NB4 (cell line): ENCODE data around the gene RBPJL.

Experiments
- DNase-seq: peaks from one replicate; pipeline ENCODE4 v3.0.0; 2010; ENCODE audit warnings: low read depth
- H3K4me3 ChIP-seq: one replicate; pipeline ENCODE4 v1.5.1; 2011; ENCODE audit warnings: mild to moderate bottlenecking, low read depth, low read length, moderate library complexity
- MYC ChIP-seq: IDR thresholded peaks from 2 replicates; pipeline ENCODE4 v1.6.1; 2011; ENCODE audit warnings: low read depth, low read length
- POLR2A ChIP-seq: IDR thresholded peaks from 2 replicates; pipeline ENCODE4 v1.6.1; 2011; ENCODE audit warnings: mild to moderate bottlenecking; ENCODE audit not compliant: insufficient read length; ENCODE audit errors: extremely low read depth
- TF ChIP-seq, protein P1 (sequence below): IDR thresholded peaks from one replicate; pipeline ENCODE4 v1.5.1; 2012; ENCODE audit warnings: low read depth, low read length
- TF ChIP-seq, protein P2 (sequence below): IDR thresholded peaks from 2 replicates; pipeline ENCODE4 v1.6.1; 2011; ENCODE audit warnings: low read depth, low read length

RBPJL gene

DNA sequence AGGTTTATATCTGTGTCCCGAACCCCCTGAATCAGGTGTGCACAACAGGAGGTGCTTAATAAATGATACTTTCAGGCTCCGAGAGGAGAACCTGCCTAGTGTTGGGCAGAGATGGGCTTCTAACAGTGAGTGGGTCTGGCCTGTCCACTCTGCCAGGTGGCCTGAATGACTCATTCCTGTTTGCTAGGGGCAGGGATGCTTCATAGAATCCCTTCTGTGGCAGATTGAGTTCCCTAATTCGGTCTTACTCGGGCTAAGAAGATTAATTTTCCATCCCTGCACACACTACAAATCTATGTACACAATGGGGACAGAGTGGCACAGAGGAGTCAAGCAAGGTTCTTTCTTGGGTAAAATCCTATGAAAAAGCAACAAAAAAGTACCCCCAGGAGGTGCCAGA, 21.8 kb downstream of the RBPJL start:
- no peak overlapping the region for H3K4me3 ChIP-seq
- TF ChIP-seq POLR2A (no peak), MYC (no peak)
- TF ChIP-seq, protein P1, sequence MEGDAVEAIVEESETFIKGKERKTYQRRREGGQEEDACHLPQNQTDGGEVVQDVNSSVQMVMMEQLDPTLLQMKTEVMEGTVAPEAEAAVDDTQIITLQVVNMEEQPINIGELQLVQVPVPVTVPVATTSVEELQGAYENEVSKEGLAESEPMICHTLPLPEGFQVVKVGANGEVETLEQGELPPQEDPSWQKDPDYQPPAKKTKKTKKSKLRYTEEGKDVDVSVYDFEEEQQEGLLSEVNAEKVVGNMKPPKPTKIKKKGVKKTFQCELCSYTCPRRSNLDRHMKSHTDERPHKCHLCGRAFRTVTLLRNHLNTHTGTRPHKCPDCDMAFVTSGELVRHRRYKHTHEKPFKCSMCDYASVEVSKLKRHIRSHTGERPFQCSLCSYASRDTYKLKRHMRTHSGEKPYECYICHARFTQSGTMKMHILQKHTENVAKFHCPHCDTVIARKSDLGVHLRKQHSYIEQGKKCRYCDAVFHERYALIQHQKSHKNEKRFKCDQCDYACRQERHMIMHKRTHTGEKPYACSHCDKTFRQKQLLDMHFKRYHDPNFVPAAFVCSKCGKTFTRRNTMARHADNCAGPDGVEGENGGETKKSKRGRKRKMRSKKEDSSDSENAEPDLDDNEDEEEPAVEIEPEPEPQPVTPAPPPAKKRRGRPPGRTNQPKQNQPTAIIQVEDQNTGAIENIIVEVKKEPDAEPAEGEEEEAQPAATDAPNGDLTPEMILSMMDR = no peak
- TF ChIP-seq, protein P2, sequence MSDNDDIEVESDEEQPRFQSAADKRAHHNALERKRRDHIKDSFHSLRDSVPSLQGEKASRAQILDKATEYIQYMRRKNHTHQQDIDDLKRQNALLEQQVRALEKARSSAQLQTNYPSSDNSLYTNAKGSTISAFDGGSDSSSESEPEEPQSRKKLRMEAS = no peak
- DNase-seq = no peak

DNA sequence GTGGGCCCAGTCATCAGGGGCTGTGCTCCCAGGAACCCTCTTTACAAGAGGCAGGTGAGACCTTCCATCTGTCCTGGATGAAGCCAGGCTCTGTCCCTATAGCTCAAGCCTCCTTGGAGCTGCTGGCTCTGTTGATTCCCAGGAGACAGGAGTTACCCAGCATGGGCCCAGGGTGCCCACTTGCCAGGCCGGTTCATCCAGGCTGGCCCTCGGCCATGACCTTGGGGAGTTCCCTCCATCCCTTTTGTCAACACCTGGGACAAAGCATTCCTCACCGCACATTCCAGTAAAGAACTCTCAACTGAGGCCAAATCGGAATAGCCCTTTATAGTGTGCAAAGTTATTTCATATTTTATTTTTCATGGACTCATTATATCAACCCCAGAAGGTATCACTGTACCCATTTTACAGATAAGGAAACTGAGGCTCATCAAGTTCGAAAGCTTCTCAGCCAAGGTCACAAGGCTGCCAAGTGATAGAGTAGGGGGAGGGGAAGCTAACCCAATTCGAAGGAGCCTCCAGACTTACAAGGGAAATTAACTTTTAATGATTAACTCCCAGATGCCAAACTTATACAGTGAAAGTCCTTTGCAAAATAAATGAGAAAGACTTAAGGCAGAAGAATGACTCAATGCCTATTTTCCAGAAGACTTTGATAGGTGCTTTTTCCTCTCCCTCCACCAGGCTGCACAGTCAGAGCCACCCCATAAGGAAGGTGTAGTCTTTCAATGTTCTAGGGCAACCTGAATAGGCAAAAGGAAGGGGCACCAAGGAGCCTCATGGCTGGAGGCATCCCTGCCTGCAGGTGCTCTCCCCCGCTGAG, 23.1 kb downstream of the RBPJL start:
- no peak overlapping the region for H3K4me3 ChIP-seq
- TF ChIP-seq MYC = no peak
- TF ChIP-seq, protein P1 = no peak
- TF ChIP-seq, protein P2 = no peak
- TF ChIP-seq POLR2A = no peak
- DNase-seq = no peak

DNA sequence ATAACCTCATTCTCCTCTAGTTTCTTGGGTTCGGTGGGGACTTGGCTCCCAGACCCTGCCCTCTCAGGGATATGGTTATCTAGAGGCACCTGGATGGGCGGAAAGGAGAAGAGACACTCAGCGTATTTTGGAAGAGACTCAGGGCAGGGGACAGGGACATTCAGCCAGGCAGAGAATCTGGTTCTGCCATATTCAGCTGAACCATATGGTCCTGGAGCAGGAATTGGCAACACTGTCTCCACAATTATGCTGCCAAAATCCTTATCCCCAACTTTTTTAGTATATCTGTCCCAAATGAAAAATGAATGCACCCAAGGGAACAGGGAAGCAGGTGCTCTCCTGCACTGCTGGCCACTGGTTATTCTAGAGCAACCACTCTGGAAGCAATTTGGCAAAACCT, 23.8 kb downstream of the RBPJL start:
- no peak overlapping the region for H3K4me3 ChIP-seq
- DNase-seq = no peak
- TF ChIP-seq, protein P1 = no peak
- TF ChIP-seq MYC (no peak), POLR2A (no peak)
- TF ChIP-seq, protein P2 = no peak

DNA sequence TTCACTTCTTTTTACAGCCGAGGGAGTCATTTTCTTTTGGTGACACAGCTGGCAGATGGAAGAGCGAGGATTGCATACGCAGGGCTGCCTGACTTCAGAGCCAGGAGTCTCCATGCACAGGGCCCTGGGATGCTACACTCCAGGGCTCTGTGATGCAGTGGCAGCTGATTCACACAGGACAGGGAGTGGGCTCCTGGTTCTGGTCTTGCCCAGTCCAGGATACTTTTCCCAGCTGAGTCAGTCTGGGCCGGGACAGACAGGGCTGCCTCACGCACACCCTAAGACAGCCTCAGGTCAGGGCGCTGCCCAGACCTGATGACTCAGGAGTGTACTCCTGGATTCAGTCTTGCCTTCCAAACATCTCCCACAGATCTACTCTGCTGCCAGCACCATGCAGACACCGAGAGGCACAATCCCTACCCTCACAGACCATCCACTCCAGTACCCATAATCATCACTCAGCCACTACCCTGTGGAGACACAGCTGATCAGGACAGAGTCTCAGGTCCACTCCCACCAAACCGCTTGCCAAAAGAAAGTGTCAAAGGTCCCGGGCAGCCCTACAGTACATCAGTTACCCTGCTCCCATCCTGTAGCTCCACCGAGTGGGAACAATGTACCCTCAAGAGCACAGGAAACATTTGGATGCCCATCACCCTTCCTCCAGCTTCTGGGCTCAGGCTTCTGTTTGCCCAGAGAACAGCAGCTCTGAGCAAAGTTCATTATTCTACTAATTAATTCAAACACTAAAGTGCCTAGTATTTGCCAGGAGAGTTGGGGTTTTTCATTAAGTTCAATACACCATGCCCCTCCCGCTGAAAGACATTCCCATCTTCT, 30.1 kb downstream of the RBPJL start:
- DNase-seq = no peak
- TF ChIP-seq, protein P1 = no peak
- TF ChIP-seq, protein P2 = no peak
- TF ChIP-seq POLR2A (no peak), MYC (no peak)
- H3K4me3 ChIP-seq = no peak overlapping the region

DNA sequence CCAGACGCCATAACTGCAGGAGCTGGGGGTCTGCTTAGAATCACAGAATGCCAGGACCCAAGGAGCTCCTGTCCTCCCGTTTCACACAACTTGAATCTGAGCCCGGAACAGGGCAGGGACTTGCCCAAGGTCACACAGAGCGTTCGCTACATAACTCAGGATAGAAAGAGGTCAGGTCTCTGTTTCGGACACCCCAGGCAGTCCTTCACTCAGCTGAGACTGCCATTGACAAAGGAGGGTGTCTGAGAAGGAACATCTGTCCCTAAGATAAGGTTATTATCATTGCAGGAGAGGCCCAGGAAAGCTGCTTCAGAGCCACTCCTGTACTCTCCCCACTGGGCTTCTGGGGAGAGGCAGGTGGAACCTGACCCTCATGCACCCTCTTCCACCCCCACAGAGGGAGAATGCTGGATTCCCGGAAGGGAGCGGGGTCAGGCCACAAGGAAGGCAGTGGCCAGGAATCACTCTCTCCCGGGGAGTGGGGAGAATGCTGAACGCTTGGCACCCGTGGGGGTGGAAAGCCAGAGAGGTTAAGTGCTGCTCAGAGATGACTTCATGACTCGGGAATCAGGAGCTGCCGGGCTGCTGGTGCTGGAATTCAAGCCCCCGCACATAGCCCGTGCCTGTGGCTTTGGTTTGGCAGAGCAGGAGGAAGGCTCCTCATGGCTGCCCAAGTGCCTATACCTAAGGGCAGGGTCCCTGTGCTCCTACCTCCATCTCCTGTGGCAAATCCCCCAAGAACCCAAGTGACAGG, 30.9 kb downstream of the RBPJL start:
- no peak for DNase-seq
- H3K4me3 ChIP-seq = no peak overlapping the region
- TF ChIP-seq MYC (no peak), POLR2A (no peak)
- TF ChIP-seq, protein P2 = no peak
- TF ChIP-seq, protein P1 = no peak
